Hematopoietic multipotent progenitor cell (in vitro differentiated cells): ENCODE results near the gene ATP6V0A4. TPM values are rescaled to one million over a fixed set of nuclear protein-coding genes. Genes with fewer than 3 reads are reported as not detected.
"Not testable (repeated sequence)": the region's sequence is repeated elsewhere in the genome, so short reads cannot be mapped to it uniquely, and the experiment has no call there.

Experiments used
- DNase-seq, 3 donors: peaks; one replicate each; pipeline ENCODE4 v3.0.0-alpha.2; 2011 to 2015; ENCODE audit warnings: low read depth in 2 of 3, low spot score in 2 of 3
- total RNA-seq: library from RNA; depleted of rRNA; stranded (reverse); fragments of >200 nt; gene quantifications from one replicate; pipeline ENCODE4 v1.2.3, GENCODE V29; 2012

The ATP6V0A4 gene
- total RNA-seq: not detected

- DNase-seq: no peak
Observed at GRCh38 chr7:138797715-138798320, at the start of gene ATP6V0A4, which contains the start of gene TMEM213. TSS of gene ATP6V0A4 (minus strand) at chr7:138798196. CDS start at chr7:138771247, 26,949 bp downstream. TSS of gene TMEM213 (plus strand) at chr7:138797994. CDS start at chr7:138798105, 111 bp downstream.

- DNase-seq: no peak
Observed at GRCh38 chr7:138845711-138846110, 47.7 kb upstream of the ATP6V0A4 start.

GRCh38 chr7:138843632-138844580 is 45.9 kb upstream of the ATP6V0A4 start:
- DNase-seq: no peak

GRCh38 chr7:138842111-138842510 is 44.1 kb upstream of the ATP6V0A4 start:
- DNase-seq: peak in 2 of 3 donors; percentile 70 to 74

GRCh38 chr7:138838166-138838565 is 40.2 kb upstream of the ATP6V0A4 start:
- no peak for DNase-seq

GRCh38 chr7:138837627-138838026 is 39.6 kb upstream of the ATP6V0A4 start:
- DNase-seq: no peak

- DNase-seq: peak in 1 of 3 donors; percentile 6
Observed at GRCh38 chr7:138835087-138835486, 37.1 kb upstream of the ATP6V0A4 start.

GRCh38 chr7:138834583-138834982 is 36.6 kb upstream of the ATP6V0A4 start:
- DNase-seq: no peak

- no peak for DNase-seq
Observed at GRCh38 chr7:138833596-138833995, 35.6 kb upstream of the ATP6V0A4 start.

GRCh38 chr7:138832966-138833365 is 35.0 kb upstream of the ATP6V0A4 start:
- DNase-seq: no peak

GRCh38 chr7:138829335-138829734 is 31.3 kb upstream of the ATP6V0A4 start:
- no peak for DNase-seq

GRCh38 chr7:138828302-138828701 is 30.3 kb upstream of the ATP6V0A4 start:
- no peak for DNase-seq

- no peak for DNase-seq
Observed at GRCh38 chr7:138825049-138825721, 27.2 kb upstream of the ATP6V0A4 start.

- no peak for DNase-seq
Observed at GRCh38 chr7:138822867-138823535, 25.0 kb upstream of the ATP6V0A4 start.

GRCh38 chr7:138821912-138822311 is 23.9 kb upstream of the ATP6V0A4 start:
- no peak for DNase-seq

GRCh38 chr7:138819625-138820024 is 21.6 kb upstream of the ATP6V0A4 start:
- no peak for DNase-seq

GRCh38 chr7:138816650-138817049 is 18.7 kb upstream of the ATP6V0A4 start:
- DNase-seq: no peak

GRCh38 chr7:138814816-138815332 is 16.9 kb upstream of the ATP6V0A4 start:
- DNase-seq: no peak

GRCh38 chr7:138813945-138814344 is 15.9 kb upstream of the ATP6V0A4 start:
- DNase-seq: no peak

- not testable (repeated sequence) for DNase-seq
Observed at GRCh38 chr7:138811327-138811726, 13.3 kb upstream of the ATP6V0A4 start.
